ENCODE data around the gene GATM.
"Not testable (repeated sequence)": the region's sequence is repeated elsewhere in the genome, so short reads cannot be mapped to it uniquely, and the experiment has no call there.

The GATM gene

DNA sequence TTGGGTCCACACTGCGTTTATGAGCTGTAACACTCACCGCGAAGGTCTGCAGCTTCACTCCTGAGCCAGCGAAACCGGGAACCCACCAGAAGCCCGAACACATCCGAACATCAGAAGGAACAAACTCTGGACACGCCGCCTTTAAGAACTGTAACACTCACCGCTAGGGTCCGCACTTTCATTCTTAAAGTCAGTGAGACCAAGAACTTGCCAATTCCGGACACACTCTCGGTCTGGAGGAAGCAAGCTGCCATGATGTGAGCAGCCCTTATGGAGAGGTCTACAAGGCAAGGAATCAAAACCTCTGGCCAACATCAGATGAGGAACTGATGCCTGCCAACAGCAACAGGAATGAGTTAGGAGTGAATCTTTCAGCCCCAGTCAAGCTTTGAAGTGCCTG lies 63.4 kb downstream of the GATM start:
- no peaks in the 10 kb centered on the region for H3K4me1 Mint-ChIP-seq
- no peaks in the 10 kb centered on the region for H3K9me3 Mint-ChIP-seq
- no peak overlapping the region for H3K27ac Mint-ChIP-seq
- H3K4me3 Mint-ChIP-seq, result no peak overlapping the region
- H3K27me3 Mint-ChIP-seq, result no peaks in the 10 kb centered on the region
- no peak for ATAC-seq
- H3K36me3 Mint-ChIP-seq, result no peaks in the 10 kb centered on the region

DNA sequence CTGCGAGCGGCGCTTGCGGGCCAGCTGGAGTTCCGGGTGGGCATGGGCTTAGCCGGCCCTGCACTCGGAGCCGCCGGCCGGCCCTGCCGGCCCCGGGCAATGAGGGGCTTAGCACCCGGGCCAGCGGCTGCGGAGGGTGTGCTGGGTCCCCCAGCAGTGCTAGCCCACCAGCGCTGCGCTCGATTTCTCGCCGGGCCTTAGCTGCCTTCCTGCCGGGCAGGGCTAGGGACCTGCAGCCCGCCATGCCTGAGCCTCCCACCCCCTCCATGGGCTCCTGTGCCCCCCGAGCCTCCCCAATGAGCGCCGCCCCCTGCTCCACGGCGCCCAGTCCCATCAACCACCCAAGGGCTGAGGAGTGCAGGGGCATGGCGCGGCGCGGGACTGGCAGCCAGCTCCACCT lies 64.2 kb downstream of the GATM start:
- not testable (repeated sequence) for H3K9me3 Mint-ChIP-seq, H3K27me3 Mint-ChIP-seq, H3K4me1 Mint-ChIP-seq, H3K27ac Mint-ChIP-seq, H3K36me3 Mint-ChIP-seq, H3K4me3 Mint-ChIP-seq, ATAC-seq

Measured in stimulated activated memory B cell treated with anti-CD40 and anti-IgM and Interleukin-4, amounts not matched to agents 10 μg/mL and 1 μg/mL and 100 μg/mL, for 72 hours (primary cell).